ENCODE measurements around the gene MAN1A1.

MAN1A1 gene

GRCh38 chr6:119166024-119166784 lies 183.4 kb downstream of the MAN1A1 start:
- no peaks in the 10 kb centered on the region for H3K4me1 ChIP-seq (ENCODE audit: low read depth, poor library complexity, severe bottlenecking)
- H3K9ac ChIP-seq: no peak overlapping the region
- no peak overlapping the region for H3K4me3 ChIP-seq (IDR thresholded peaks at IDR 0.05; ENCODE audit: insufficient read depth, low read depth, low read length)
- H3K4me2 ChIP-seq: no peak overlapping the region
- H3K27ac ChIP-seq: no peak overlapping the region
- H4K20me1 ChIP-seq (ENCODE audit: insufficient read depth): no peaks in the 10 kb centered on the region
- no peak for TF ChIP-seq CTCF (conservative IDR thresholded peaks at IDR 0.05; ENCODE audit: low read depth, low read length)
- no peaks in the 10 kb centered on the region for H3K27me3 ChIP-seq (ENCODE audit: insufficient read depth, low read depth)
- H2AFZ ChIP-seq (ENCODE audit: low read depth): no peak overlapping the region
- H3K36me3 ChIP-seq (ENCODE audit: insufficient read depth): no peaks in the 10 kb centered on the region
- no peaks in the 10 kb centered on the region for H3K79me2 ChIP-seq (ENCODE audit: insufficient read depth, low read depth)

GRCh38 chr6:119163006-119163405 lies 186.6 kb downstream of the MAN1A1 start:
- Histone ChIP-seq H3K27ac (no peak overlapping the region), H3K4me2 (no peak overlapping the region)
- no peak for TF ChIP-seq CTCF (conservative IDR thresholded peaks at IDR 0.05; ENCODE audit: low read depth, low read length)

GRCh38 chr6:119162134-119162775 lies 187.3 kb downstream of the MAN1A1 start:
- Histone ChIP-seq H3K27ac (no peak overlapping the region), H3K4me2 (no peak overlapping the region), H3K36me3 (ENCODE audit: insufficient read depth) (no peaks in the 10 kb centered on the region), H3K9ac (no peak overlapping the region), H2AFZ (ENCODE audit: low read depth) (no peak overlapping the region), H3K27me3 (ENCODE audit: insufficient read depth, low read depth) (no peaks in the 10 kb centered on the region), H3K4me1 (ENCODE audit: low read depth, poor library complexity, severe bottlenecking) (no peaks in the 10 kb centered on the region), H4K20me1 (ENCODE audit: insufficient read depth) (no peaks in the 10 kb centered on the region), H3K79me2 (ENCODE audit: insufficient read depth, low read depth) (no peaks in the 10 kb centered on the region), H3K4me3 (IDR thresholded peaks at IDR 0.05; ENCODE audit: insufficient read depth, low read depth, low read length) (no peak overlapping the region)
- TF ChIP-seq CTCF (conservative IDR thresholded peaks at IDR 0.05; ENCODE audit: low read depth, low read length): no peak

More at GRCh38 chr6:119163006-119163405, 186.6 kb downstream of the MAN1A1 start:
- H4K20me1 ChIP-seq (ENCODE audit: insufficient read depth): no peaks in the 10 kb centered on the region
- H3K4me3 ChIP-seq (IDR thresholded peaks at IDR 0.05; ENCODE audit: insufficient read depth, low read depth, low read length): no peak overlapping the region
- H3K4me1 ChIP-seq (ENCODE audit: low read depth, poor library complexity, severe bottlenecking): no peaks in the 10 kb centered on the region
- no peaks in the 10 kb centered on the region for H3K27me3 ChIP-seq (ENCODE audit: insufficient read depth, low read depth)
- H2AFZ ChIP-seq (ENCODE audit: low read depth): no peak overlapping the region
- H3K9ac ChIP-seq: no peak overlapping the region
- no peaks in the 10 kb centered on the region for H3K36me3 ChIP-seq (ENCODE audit: insufficient read depth)
- no peaks in the 10 kb centered on the region for H3K79me2 ChIP-seq (ENCODE audit: insufficient read depth, low read depth)

GRCh38 chr6:119161438-119161837 lies 188.1 kb downstream of the MAN1A1 start:
- H3K79me2 ChIP-seq (ENCODE audit: insufficient read depth, low read depth): no peaks in the 10 kb centered on the region
- no peak overlapping the region for H3K4me3 ChIP-seq (IDR thresholded peaks at IDR 0.05; ENCODE audit: insufficient read depth, low read depth, low read length)
- H3K9ac ChIP-seq: no peak overlapping the region

More at GRCh38 chr6:119161438-119161837, 188.1 kb downstream of the MAN1A1 start:
- Histone ChIP-seq H3K4me2 (no peak overlapping the region), H3K36me3 (ENCODE audit: insufficient read depth) (no peaks in the 10 kb centered on the region), H4K20me1 (ENCODE audit: insufficient read depth) (no peaks in the 10 kb centered on the region), H2AFZ (ENCODE audit: low read depth) (no peak overlapping the region), H3K27me3 (ENCODE audit: insufficient read depth, low read depth) (no peaks in the 10 kb centered on the region), H3K27ac (no peak overlapping the region), H3K4me1 (ENCODE audit: low read depth, poor library complexity, severe bottlenecking) (no peaks in the 10 kb centered on the region)
- no peak for TF ChIP-seq CTCF (conservative IDR thresholded peaks at IDR 0.05; ENCODE audit: low read depth, low read length)
